GM13976 (cell line): ENCODE results near the gene RRP1B.

Experiments
- DNase-seq: peaks from one replicate; pipeline ENCODE4 v3.0.0; 2012; ENCODE audit warnings: low spot score
- in situ Hi-C: fragments of 300-500 bp; cut with MboI; formaldehyde crosslinking; loops from one replicate; pipeline ENCODE4 v1.12.0; 2022; ENCODE audit warnings: low sequenced_read_pairs, mixed read lengths, inconsistent platforms; ENCODE audit not compliant: unreplicated experiment
- TF ChIP-seq, protein P1 (sequence below): IDR thresholded peaks from 2 replicates; pipeline ENCODE4 v1.5.1; 2012; ENCODE audit warnings: borderline replicate concordance, mild to moderate bottlenecking; ENCODE audit not compliant: insufficient read depth; ENCODE audit errors: extremely low read depth, missing control alignments, control extremely low read depth

Gene RRP1B

DNA sequence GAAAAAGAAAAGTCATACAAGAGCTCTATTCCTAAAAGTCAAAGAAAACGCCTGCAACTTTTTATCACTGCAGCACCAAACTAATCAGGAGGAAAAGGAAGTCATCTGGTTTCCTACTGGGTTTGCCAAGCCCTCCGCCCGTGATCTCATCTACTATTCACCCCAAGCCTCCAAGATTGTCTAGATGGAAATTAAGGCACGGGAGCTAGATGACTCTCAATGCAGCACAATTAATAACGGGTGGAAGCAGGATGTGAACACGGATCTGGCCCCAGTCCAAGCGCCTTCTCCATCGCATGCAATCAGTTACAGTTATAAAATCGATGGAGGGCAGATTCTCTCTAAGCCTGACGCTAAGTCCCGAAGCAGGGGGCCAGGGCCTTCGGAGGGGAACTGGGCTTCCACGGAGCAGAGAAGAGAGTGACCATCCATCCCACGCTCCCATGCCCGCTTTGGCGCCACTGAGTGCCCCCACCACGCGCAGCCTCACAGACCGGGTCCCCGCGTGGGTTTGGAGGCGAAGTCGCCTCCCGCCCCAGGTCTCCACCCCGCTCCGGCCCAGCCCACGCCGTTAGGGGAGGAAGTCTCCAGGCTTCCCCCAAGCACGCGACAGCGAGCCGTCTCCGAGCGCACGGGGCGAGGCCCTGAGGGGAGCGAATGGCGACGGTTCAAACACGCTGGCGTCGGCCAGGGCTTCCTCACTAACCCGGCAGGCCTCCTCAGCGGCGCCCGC, 1.8 kb upstream of the RRP1B start:
- no peak for DNase-seq
- TF ChIP-seq, protein P1, sequence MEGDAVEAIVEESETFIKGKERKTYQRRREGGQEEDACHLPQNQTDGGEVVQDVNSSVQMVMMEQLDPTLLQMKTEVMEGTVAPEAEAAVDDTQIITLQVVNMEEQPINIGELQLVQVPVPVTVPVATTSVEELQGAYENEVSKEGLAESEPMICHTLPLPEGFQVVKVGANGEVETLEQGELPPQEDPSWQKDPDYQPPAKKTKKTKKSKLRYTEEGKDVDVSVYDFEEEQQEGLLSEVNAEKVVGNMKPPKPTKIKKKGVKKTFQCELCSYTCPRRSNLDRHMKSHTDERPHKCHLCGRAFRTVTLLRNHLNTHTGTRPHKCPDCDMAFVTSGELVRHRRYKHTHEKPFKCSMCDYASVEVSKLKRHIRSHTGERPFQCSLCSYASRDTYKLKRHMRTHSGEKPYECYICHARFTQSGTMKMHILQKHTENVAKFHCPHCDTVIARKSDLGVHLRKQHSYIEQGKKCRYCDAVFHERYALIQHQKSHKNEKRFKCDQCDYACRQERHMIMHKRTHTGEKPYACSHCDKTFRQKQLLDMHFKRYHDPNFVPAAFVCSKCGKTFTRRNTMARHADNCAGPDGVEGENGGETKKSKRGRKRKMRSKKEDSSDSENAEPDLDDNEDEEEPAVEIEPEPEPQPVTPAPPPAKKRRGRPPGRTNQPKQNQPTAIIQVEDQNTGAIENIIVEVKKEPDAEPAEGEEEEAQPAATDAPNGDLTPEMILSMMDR: no peak
- in situ Hi-C loops: no loop called here

DNA sequence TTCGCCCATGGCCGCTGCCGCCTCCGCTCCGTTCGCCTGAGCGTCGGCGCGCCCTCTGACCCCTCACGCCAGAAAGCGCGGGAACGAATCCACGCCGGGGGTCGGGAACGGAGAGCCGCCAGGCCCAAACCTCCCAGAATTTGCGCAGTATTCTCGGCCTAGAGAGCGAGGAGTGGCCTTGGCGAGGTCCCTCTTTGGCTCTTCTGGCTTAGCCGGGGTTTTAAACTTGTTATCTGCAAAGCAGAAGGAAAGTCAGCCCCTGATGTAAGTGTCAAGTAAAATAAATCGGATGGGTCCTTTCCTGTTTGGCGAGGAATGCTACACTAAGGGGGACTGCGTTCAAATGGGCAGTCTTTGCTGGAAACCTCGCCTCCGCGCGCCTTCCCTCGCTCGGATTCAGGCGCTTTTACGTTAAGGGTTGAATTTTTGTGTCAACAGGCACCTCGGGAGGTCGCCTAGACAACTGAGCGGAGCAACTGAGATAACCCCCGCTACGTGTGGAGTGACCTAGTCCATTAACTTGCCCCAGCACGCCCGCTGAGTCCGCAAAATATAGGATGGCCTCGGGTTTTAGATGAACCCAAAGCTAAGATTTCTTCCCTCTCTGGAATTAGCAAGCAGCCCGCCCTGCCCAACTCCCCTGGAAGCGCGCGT, 1.1 kb upstream of the RRP1B start:
- TF ChIP-seq, protein P1: no peak
- in situ Hi-C loops: no loop called here
- no peak for DNase-seq

DNA sequence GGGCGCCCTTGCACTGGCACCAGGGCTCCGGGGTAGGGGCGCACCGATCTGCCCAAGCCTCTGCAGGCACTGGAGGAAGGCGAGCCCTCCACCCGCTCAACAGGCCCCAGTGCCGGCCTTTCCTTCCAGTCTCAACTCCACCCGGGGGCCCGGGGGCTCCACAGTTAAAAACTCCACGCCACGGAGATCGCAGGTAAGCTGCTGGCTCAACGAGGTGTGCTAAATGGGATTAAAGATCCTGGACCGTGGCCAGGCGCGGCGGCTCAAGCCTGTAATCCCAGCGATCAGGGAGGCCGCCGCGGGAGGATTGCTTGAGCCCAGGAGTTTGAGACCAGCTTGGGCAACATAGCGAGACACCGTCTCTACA, 608 bp upstream of the RRP1B start:
- DNase-seq: no peak
- in situ Hi-C loops: no loop called here
- TF ChIP-seq, protein P1: no peak

DNA sequence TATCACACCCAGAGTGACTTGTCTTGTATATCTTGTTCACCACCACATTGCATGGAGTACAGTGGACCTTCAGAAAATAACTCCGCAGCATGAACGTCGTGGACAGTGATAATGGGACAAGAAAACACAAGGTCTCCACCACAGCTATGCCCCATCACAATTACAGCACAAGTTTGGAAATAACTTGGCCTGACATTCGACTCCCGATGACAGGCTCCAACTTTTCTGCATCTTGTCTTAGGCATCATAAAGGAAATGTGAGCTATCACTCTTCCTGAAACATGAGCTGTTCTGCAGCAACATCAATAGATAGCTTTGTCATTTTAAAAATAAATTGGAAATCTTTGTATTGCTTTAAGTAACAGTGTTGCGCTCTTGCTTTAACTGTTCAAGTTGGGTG, 2.9 kb downstream of the RRP1B start:
- in situ Hi-C loops: loop anchor here (10.0 kb wide), 1 partner anchor 53 kb away; the partner anchor contains the start of gene PDXK
- no peak for DNase-seq
- TF ChIP-seq, protein P1: no peak

DNA sequence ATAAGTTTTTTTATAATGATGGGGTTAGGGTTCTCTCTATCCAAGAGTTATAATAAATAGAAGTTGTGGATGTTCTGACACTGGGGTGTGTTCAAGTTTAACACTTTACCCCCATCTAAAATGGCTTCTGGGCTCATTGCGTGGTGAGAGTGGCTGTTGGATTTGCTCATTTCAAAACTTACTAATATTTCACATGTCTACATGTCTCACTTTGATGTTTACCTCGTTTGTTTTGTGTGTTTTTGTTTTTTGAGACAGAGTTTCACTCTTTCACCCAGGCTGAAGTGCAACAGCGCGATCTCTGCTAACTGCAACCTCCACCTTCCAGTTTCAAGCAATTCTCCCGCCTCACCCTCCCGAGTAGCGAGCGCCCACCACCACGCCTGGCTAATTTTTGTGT, 3.7 kb downstream of the RRP1B start:
- in situ Hi-C loops: loop anchor here (10.0 kb wide), 1 partner anchor 52 kb away; the partner anchor contains the start of gene PDXK

DNA sequence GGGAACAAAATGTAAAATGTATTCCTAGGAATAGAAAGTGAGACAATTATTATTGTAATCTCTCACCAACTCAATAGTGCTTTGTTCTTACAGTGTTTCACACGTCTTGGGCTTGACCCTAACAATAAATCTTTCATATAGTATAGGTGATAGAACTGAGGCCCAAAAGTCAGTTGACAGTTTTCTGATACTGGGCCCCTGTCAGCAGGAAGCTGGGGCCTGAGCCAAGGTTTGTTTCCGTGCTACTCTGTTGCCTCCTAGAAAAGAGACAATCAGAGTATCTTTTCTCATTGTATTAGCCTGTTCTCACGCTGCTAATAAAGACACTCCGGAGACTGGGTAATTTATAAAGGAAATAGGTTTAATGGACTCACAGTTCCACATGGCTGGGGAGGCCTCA, 5.0 kb downstream of the RRP1B start:
- in situ Hi-C loops: loop anchor here (10.0 kb wide), 1 partner anchor 50 kb away; the partner anchor contains the start of gene PDXK
- no peak for DNase-seq
- TF ChIP-seq, protein P1: no peak

More for the DNA sequence above, 3.7 kb downstream of the RRP1B start:
- TF ChIP-seq, protein P1: no peak
- DNase-seq: no peak
